Sigmoid colon (tissue), 4 donors: Measurements from ENCODE around the gene COL23A1.

Source experiments
- CTCF ChIP-seq, 4 experiments: fragments of 450-650 bp in 3 of 4; fragments of 200-600 bp in 1 of 4; IDR thresholded peaks; one replicate each; pipeline ENCODE4 v1.5.1; 2016 to 2019; ENCODE audit warnings: antibody characterized with exemption in 4 of 4, mild to moderate bottlenecking in 3 of 4, moderate library complexity in 2 of 4
- EP300 ChIP-seq, 4 donors: sonication (generic); formaldehyde crosslinking; IDR thresholded peaks; one replicate each; pipeline ENCODE4 v1.6.1; 2017; ENCODE audit warnings: antibody characterized with exemption in 4 of 4
- POLR2A ChIP-seq, 2 donors: fragments of 450-650 bp; IDR thresholded peaks; one replicate each; pipeline ENCODE4 v1.6.1; 2016; ENCODE audit warnings: antibody characterized with exemption in 2 of 2, mild to moderate bottlenecking in 2 of 2, moderate library complexity in 2 of 2

- TF ChIP-seq CTCF (IDR thresholded peaks at IDR 0.05), result no peak
- no peak for TF ChIP-seq EP300 (IDR thresholded peaks at IDR 0.05)
- no peak for TF ChIP-seq POLR2A (IDR thresholded peaks at IDR 0.05)
These were observed 229.3 kb downstream of the COL23A1 start for GRCh38 chr5:178360926-178361235.
